ENCODE results near the gene FAM177A1.
"Not testable (repeated sequence)": the region's sequence is repeated elsewhere in the genome, so short reads cannot be mapped to it uniquely, and the experiment has no call there.

The FAM177A1 gene, protein sequence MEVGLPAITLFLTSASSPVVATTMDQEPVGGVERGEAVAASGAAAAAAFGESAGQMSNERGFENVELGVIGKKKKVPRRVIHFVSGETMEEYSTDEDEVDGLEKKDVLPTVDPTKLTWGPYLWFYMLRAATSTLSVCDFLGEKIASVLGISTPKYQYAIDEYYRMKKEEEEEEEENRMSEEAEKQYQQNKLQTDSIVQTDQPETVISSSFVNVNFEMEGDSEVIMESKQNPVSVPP

GRCh38 chr14:35046048-35046750 lies at the start of gene FAM177A1:
Gene FAM177A1, plus strand, starts transcription at chr14:35046272. Its CDS starts 192 bp downstream, at chr14:35046464.
- peak; percentile 76 for DNase-seq

DNA sequence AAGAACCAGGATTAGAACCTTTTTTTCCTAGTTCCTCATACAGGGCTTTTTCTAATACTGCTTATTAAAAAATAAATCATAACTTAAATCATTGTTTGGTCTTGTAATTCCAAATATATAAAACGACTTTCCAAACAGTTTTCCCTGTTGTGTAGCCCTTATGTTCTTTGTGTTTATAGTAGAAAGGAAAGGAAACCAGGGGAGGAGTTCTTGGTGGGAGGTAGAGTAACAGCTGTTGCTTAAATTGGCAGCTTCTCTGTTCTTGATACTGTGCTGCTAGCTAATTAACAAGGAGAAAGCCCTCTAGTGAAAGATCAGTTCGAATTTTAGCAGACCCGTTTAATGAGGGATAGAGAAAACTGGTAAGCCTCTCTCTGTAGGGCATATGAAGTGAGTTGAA lies 48.3 kb upstream of the FAM177A1 start:
- DNase-seq, result no peak

GRCh38 chr14:34999500-34999899 lies 46.6 kb upstream of the FAM177A1 start:
- DNase-seq, result no peak

GRCh38 chr14:35001621-35002020 lies 44.5 kb upstream of the FAM177A1 start:
- DNase-seq, result no peak

- DNase-seq, result no peak
Measured at GRCh38 chr14:35004839-35005238, 41.2 kb upstream of the FAM177A1 start.

GRCh38 chr14:35016568-35016967 lies 29.5 kb upstream of the FAM177A1 start:
- no peak for DNase-seq

- DNase-seq, result no peak
Measured at GRCh38 chr14:35020713-35021112, 25.4 kb upstream of the FAM177A1 start.

DNA sequence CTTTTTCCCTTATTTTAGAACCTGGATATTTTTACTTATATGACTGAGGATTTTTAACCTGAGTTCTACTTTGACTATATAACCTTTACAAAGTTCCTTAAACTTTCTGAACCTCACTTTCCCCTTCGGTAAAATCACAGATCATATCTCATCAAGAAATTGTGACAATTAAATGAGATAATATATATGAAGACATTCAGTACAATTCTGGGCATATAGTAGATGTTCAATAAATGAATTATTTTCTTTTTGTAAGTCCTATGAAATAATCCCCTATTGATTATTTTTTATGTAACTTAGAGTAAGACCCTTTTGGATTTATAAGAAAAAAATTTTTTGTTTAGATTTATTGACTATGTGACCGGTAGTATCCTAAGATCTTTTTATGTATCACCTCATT lies 17.6 kb upstream of the FAM177A1 start:
- DNase-seq, result no peak

GRCh38 chr14:35032562-35032961 lies 13.5 kb upstream of the FAM177A1 start:
- DNase-seq, result no peak

DNA sequence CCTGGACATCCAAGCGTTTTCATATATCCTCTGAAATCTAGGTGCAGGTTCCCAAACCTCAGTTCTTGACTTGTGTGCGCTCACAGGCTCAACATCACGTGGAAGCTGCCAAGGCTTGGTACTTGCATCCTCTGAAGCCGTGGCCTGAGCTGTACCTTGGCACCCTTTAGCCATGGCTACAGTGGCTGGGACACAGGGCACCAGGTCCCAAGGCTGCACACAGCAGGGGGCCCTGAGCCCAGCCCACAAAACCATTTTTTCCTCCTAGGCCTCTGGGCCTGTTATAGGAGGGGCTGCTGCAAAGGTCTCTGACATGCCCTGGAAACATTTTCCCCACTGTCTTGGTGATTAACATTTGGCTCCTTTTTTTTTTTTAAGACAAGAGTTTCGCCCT lies 11.6 kb upstream of the FAM177A1 start:
- DNase-seq, result no peak

GRCh38 chr14:35034944-35035554 lies 11.0 kb upstream of the FAM177A1 start:
- DNase-seq, result not testable (repeated sequence)

DNA sequence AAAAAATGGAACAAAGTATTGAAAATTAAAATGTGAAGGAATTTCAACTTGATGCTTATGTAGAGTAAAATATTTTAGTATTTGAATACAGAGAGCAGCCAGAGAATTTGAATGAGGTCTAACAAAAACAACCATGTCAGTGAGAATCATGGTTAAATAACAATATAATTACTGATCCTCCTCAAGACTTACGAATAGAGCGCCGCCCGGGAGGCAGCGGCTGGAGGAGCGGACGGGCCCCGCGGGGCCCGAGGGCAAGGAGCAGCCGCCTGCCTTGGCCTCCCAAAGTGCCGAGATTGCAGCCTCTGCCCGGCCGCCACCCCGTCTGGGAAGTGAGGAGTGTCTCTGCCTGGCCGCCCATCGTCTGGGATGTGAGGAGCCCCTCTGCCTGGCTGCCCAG lies 7.8 kb upstream of the FAM177A1 start:
- not testable (repeated sequence) for DNase-seq

DNA sequence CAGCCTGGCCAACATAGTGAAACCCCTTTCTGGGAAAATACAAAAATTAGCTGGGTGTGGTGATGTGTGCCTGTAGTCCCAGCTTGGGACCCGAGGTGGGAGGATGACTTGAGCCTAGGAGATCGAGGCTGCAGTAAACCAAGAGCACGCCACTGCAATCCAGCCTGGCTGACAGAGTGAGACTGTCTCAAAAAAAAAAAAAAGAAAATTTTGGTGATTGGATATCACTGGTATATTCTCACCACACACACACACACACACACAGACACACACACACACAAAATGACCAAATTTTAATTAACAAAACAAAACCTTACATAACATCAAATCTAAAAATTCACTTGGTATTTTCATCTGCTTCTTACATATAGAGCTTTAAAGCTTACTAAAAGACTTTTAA lies 3.4 kb upstream of the FAM177A1 start:
- no peak for DNase-seq

DNA sequence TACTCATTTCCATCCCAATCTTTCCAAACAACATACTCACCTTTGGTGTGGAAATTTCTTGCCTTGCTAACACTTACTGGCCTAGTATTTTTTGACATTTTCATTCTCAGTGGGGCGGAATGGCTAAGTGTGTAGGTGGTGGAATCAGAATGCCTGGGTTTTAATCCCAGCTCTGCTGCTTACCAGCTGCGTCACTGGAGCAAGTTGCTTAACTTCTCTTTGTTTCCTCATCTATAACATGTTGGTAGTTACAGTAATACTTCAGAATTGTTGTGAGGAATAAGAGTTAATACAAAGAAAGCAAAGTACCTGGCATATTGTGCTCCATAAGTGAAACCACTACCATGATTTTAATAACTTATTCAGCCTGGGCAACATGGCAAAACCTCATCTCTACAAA lies 3.0 kb upstream of the FAM177A1 start:
- DNase-seq, result no peak

DNA sequence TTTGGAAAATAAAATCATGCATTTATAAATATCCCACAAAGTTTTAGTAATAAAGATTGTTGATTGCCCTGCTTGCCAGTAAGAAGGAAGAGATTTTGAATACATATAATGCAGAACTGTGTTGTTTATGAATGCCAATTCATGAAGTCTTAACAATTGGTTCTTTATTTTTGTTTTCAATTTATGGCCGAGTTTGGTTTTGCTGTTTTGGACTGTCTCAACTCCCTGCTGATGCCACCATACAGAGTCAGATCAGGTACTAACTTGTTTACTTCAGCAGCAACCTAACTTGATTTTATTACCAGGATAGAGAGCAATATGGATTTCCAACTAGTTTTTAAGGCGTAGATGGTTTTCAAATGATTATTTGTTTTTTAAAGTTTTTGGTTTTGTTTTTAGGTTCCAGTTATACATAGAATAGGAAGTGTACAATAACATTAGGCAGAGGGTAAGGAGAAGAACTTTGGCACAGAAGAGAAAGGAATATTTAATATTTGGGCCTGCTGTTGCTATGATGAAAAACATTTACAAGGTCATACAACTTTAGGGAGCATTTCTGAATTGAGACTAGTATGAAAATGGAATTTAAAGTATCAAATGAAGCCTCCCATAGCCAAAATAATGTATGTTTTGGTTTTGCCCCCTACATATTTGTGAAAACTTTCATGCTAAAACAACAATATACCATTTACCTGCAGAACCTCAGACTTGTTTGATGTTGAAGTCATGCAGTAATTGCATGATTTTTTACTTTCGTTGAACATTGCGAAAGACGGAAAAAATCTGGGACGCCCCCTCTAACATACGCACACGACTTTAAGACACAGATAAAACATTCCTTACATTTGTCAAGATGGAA lies 904 bp upstream of the FAM177A1 start:
- DNase-seq, result no peak

DNA sequence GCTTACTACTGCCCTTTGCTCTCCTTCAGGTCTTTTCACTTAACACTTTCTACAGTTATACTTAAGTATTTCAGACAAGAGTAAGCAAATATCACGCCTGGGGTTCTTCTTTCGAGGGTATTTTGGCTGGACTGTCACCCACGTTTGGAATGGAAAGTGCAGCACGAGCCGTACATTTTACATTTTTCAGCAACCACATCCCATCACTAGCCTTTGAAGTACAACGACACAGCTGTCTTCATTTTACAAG lies 349 bp upstream of the FAM177A1 start:
- DNase-seq, result no peak

- DNase-seq, result no peak
Measured at GRCh38 chr14:35046751-35047536, 872 bp downstream of the FAM177A1 start.

GRCh38 chr14:35047976-35048513 lies 2.0 kb downstream of the FAM177A1 start:
- DNase-seq, result no peak

DNA sequence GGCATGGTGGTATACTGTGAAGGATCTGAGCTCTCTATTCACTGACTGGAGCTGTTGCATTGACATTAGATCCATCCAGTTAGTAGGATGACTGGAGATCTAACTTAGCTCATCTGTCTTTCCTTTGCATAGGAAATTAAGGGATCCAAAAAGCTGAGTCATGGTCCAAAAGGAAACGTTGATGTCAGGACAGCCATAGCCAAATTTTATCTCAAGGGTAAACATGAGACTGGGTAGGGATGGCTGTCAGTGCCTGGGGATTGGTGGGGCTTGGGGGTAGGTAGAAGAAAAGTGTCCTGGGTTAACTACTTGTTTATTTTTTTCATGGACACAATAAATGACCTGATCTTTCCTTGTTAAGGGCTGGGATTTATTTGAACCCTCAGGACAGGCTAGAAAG lies 4.6 kb downstream of the FAM177A1 start:
- no peak for DNase-seq

- DNase-seq, result no peak
Measured at GRCh38 chr14:35051796-35052195, 5.7 kb downstream of the FAM177A1 start.

DNA sequence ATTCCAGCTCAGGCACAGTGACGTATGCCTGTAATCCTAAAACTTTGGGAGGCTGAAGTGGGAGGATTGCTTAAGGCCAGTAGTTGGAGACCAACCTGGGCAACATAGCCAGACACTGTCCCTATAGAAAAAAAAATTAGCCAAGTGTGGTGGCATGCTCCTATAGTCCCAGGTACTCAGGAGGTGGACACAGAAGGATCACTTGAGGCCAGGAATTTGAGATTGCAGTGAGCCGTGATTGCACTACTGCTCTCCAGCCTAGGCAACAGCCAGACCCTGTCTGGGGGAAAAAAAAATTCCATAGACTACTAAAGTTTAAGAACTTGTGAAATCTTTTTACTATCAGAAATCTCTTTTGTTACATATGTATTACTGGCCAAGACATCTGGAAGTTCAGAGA lies 6.6 kb downstream of the FAM177A1 start:
- DNase-seq, result no peak

DNA sequence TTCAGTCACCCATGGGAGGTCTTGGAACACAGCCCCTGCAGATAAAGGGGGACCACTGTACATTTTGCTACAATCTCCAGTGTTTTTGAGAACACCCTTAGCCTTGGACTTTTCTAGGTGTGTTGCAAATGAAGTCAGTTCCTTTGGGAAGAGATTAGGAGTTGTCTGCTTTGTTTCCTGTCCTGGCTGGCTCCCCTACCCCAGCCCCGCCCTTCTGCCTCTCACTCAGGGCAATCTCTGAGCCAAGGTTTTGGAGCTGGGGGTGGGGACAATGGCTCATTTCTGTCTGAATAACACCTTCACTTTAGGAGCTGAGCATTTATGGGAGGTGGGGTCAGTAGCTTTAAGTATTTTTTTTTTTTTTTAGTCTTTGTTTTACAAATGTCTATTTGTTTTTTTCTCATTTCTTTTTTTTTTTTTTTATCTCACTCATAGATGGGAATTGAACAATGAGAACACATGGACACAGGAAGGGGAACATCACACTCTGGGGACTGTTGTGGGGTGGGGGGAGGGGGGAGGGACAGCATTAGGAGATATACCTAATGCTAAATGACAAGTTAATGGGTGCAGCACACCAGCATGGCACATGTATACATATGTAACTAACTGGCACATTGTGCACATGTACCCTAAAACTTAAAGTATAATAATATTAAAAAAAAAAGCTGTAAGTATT lies 15.2 kb downstream of the FAM177A1 start:
- not testable (repeated sequence) for DNase-seq

All from SIG-M5 (cell line).